Mucosa of rectum (tissue), 2 donors: Measurements from ENCODE around the gene NCK1.

Experiments used
- H3K27ac ChIP-seq, 2 donors: one replicate each; pipeline ENCODE4 v1.7.0; 2013; ENCODE audit warnings: inconsistent platforms in 2 of 2, low read depth in 2 of 2, low read length in 2 of 2
- H3K27me3 ChIP-seq, 2 donors: one replicate each; pipeline ENCODE4 v1.7.0; 2013; ENCODE audit warnings: low read length in 2 of 2; ENCODE audit not compliant: control insufficient read depth in 2 of 2, insufficient read depth in 2 of 2
- H3K36me3 ChIP-seq, 2 donors: one replicate each; pipeline ENCODE4 v1.7.0; 2013; ENCODE audit warnings: low read length in 2 of 2; ENCODE audit not compliant: control insufficient read depth in 2 of 2, insufficient read depth in 2 of 2
- H3K4me1 ChIP-seq, 2 donors: one replicate each; pipeline ENCODE4 v1.7.0; 2013; ENCODE audit warnings: low read length in 2 of 2, mild to moderate bottlenecking in 1 of 2; ENCODE audit not compliant: control insufficient read depth in 2 of 2, insufficient read depth in 2 of 2
- H3K4me3 ChIP-seq, 2 donors: one replicate each; pipeline ENCODE4 v1.7.0; 2013; ENCODE audit warnings: low read length in 2 of 2
- H3K9ac ChIP-seq, 2 donors: one replicate each; pipeline ENCODE4 v1.7.0; 2013; ENCODE audit warnings: low read length in 2 of 2, low read depth in 1 of 2, mild to moderate bottlenecking in 1 of 2
- H3K9me3 ChIP-seq, 2 donors: one replicate each; pipeline ENCODE4 v1.7.0; 2013; ENCODE audit warnings: low read length in 2 of 2; ENCODE audit not compliant: control insufficient read depth in 2 of 2
- donor health status: healthy.
- donor health status: Normal muscosa, but diverticular disease.

The NCK1 gene

DNA sequence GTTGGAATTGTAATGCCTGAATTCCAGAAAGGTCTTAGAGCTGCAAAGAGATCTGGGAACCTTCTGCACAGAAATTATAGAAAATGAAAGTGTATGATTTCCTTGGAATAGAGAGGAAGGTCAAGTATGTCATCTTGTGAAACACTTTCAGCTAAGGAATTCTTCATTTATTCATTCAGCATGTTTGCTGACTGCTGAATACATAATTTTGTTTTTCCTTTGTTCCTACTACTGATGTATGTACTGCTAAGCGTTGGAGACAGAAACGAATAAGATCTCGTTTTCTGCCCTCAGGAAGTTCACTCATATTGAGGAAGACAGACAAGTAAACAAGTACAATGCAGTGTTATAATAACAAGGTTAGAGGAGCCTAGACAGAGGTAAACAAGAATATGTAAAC lies 81.4 kb downstream of the NCK1 start:
- Histone ChIP-seq H3K9ac (no peak overlapping the region), H3K9me3 (no peaks in the 10 kb centered on the region), H3K27me3 (no peaks in the 10 kb centered on the region), H3K4me3 (no peak overlapping the region), H3K4me1 (peaks cover 0 to 3% of the 10 kb centered on the region in 2 donors), H3K36me3 (peaks cover 11 to 12% of the 10 kb centered on the region in 2 donors), H3K27ac (no peak overlapping the region)

DNA sequence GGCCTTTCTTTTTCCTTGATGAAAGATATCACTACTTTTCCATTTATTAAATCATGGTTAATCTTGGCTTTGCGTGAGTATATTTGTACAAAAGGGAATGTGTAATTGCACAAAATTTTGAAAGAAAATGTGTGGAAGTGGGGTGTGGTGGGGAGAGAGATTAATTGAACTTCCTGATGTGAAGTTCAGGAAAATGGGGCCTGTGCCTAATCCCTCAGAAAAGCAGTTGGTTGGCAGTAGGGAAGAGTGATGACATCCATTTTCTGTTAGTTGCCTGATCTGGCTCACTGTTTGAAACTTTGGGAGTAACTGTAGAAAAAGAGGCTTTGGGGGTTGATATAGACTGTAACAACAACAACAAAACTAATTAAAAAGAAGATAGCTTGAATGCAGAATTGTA lies 85.0 kb downstream of the NCK1 start:
- Histone ChIP-seq H3K9me3 (no peaks in the 10 kb centered on the region), H3K4me3 (no peak overlapping the region), H3K9ac (no peak overlapping the region), H3K27me3 (no peaks in the 10 kb centered on the region), H3K36me3 (peaks cover 12 to 13% of the 10 kb centered on the region in 2 donors), H3K4me1 (peaks cover 0 to 3% of the 10 kb centered on the region in 2 donors), H3K27ac (no peak overlapping the region)

DNA sequence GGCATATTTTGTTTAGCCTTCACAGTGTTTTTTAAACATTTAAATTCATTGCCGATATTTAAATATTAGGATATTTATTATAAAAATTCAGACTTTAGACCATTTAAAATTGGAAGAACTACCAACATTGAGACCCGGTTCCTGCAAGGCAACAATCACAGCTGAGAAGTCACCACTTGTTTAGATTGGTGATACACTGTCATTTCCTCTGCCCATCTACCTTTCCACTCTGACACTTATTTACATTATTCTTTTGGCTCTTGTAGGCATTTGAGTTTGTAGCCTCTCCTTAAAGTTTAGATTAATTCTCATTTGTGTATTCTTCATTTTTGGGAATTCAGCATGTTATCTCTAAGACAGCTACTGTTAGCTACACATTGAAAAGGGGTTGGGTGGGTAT lies 85.5 kb downstream of the NCK1 start:
- peaks cover 12 to 13% of the 10 kb centered on the region in 2 donors for H3K36me3 ChIP-seq
- H3K27ac ChIP-seq = no peak overlapping the region
- no peaks in the 10 kb centered on the region for H3K9me3 ChIP-seq
- H3K4me3 ChIP-seq = no peak overlapping the region
- H3K4me1 ChIP-seq = peaks cover 0 to 3% of the 10 kb centered on the region in 2 donors
- no peaks in the 10 kb centered on the region for H3K27me3 ChIP-seq
- no peak overlapping the region for H3K9ac ChIP-seq

DNA sequence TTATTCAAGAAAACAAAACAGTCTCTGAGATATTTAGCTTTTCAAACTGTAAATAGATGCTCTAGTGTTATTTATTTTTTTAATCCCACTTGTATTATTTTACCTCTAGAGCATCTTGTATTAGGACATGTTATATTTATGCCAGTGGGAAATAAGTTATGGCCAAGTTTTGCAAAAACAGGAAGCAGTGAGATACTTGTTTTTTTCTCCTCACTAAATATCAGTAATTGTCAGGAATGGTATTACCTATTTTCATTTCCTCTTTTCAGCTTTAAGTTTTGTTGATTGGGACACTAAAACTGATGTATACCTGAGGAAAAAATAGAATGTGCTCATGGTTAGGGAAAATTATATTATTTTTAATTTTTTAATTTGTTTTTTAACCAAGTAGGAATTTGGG lies 87.1 kb downstream of the NCK1 start:
- H3K36me3 ChIP-seq = peaks cover 12 to 13% of the 10 kb centered on the region in 2 donors
- H3K9ac ChIP-seq = no peak overlapping the region
- H3K27me3 ChIP-seq = no peaks in the 10 kb centered on the region
- no peaks in the 10 kb centered on the region for H3K9me3 ChIP-seq
- H3K4me1 ChIP-seq = peaks cover 0 to under 1% of the 10 kb centered on the region in 2 donors
- no peak overlapping the region for H3K27ac ChIP-seq
- H3K4me3 ChIP-seq = no peak overlapping the region

DNA sequence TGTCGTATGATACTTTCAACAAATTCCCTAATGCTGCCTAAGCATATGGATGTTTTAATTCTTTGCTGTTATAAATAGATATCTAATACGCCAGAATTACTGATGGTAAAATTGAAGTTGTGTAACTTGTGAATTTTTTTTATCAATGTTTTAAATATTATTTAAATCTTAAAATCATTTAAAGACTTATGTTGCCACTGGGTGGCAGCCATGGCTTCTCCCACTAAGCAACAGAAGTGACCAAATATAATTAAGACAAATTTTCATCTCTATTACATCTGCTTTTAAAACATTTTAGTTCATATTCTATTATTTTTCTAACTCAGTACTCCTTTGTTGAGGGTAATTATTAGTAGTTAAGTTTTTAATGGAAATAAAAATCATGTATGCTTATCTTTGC lies 87.7 kb downstream of the NCK1 start:
- H3K27me3 ChIP-seq = no peaks in the 10 kb centered on the region
- H3K9ac ChIP-seq = no peak overlapping the region
- H3K36me3 ChIP-seq = peaks cover 12 to 13% of the 10 kb centered on the region in 2 donors
- no peak overlapping the region for H3K4me3 ChIP-seq
- H3K4me1 ChIP-seq = peaks cover 0 to 6% of the 10 kb centered on the region in 2 donors
- H3K9me3 ChIP-seq = no peaks in the 10 kb centered on the region
- no peak overlapping the region for H3K27ac ChIP-seq

DNA sequence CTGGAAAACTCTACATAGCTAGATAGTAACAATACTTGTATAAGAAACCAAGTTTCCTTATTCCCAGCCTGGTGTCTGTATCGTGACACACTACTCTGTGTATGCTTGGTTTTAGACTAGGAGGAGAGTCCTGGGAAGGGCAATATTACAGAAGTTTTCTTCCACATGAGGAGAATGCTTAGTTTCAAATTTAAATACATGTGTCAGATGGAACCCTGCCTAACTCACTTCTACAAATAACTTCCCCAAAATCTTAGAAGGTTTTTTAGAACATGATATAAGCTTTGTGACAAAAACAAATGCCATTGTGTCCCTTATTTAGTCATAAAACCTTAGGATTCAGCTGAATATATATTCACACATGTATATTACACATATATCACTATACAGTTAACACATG lies 88.6 kb downstream of the NCK1 start:
- Histone ChIP-seq H3K9me3 (no peaks in the 10 kb centered on the region), H3K9ac (no peak overlapping the region), H3K4me1 (peaks cover 4 to 15% of the 10 kb centered on the region in 2 donors), H3K27me3 (no peaks in the 10 kb centered on the region), H3K4me3 (no peak overlapping the region), H3K27ac (no peak overlapping the region), H3K36me3 (peaks cover 9 to 10% of the 10 kb centered on the region in 2 donors)

DNA sequence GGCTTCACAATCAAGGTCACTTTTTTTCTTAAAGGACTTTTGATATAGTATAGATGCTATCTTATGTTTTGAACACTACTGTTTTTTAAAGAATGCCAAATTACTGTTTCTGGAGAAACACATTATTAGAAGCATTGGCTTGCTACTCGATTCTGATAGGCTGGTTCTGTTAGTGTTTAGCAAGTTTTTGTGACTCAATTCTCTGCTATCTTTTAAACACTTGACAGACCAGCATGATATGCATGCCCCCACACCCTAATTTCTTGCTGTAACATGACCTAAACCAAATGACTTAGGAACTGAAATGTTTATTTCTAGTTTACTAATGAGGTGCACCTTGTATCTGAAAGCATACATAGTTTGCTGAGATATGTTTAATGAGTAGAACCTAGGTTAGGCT lies 90.3 kb downstream of the NCK1 start:
- peaks cover 8 to 25% of the 10 kb centered on the region in 2 donors for H3K4me1 ChIP-seq
- H3K9ac ChIP-seq = no peak overlapping the region
- no peak overlapping the region for H3K27ac ChIP-seq
- H3K9me3 ChIP-seq = no peaks in the 10 kb centered on the region
- no peak overlapping the region for H3K4me3 ChIP-seq
- H3K27me3 ChIP-seq = no peaks in the 10 kb centered on the region
- peaks cover 4 to 5% of the 10 kb centered on the region in 2 donors for H3K36me3 ChIP-seq

DNA sequence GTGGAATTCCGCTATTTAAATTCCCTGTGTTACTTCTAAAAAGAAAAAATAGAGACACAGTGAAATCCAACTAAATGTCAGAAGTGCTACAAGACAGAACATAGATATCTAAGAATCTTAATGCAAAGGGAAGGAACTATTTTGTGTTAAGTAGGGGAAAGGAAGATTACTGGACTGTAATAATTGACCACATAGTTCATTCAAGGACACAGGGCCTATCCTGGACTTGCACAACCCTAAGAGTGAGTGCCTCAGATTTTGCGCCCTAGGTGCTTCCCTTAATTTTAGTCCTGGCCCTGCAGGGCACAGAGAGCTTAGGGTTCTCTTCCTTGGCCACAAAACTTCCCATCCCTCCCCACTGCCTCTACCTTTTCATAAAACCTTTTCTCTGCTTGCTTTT lies 92.2 kb downstream of the NCK1 start:
- peaks cover 8 to 25% of the 10 kb centered on the region in 2 donors for H3K4me1 ChIP-seq
- no peak overlapping the region for H3K27ac ChIP-seq
- H3K27me3 ChIP-seq = no peaks in the 10 kb centered on the region

DNA sequence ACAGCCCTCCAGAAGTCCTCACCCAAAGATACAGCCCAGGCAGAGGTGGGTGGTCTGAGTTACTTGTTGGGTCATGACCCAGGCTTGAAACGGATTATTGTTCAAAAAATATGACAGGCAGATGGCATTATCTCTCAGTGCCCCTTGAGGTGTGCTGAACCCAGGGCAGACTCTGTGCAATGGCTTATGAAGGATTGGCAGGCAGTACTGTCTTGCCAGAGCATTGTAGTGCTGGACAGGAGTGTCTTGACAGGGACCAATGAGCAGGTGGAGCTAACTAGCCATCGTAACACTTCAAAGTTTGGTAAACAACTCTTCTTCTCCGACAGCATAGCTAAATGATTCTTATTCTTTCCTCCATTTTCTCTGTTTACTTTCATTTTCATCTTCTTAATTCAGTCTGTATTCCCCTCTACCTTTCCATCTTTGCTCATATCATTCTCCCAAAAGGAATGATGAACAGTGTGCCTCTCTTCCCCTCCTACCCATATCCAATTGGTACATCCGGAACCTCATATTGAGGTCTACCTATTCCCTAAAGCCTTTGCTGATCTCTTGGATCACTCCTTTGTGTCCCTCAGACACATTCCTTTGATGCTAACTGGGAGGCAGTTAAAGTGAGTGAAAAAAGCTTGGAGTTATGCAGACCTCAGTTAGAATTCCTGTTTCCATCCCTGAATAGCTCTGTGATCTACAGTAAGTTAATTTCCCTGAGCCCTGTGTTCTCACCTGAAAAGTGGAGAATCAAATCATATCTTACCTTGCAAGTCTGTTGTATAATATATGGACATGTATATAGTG lies 93.2 kb downstream of the NCK1 start:
- Histone ChIP-seq H3K36me3 (no peaks in the 10 kb centered on the region), H3K9me3 (no peaks in the 10 kb centered on the region), H3K9ac (no peak overlapping the region), H3K27ac (peak overlapping the region; percentile 53 to 67), H3K27me3 (no peaks in the 10 kb centered on the region), H3K4me3 (peak overlapping the region in 1 of 2 donors; percentile 51), H3K4me1 (peaks cover 8 to 25% of the 10 kb centered on the region in 2 donors)

More for the DNA sequence above, 92.2 kb downstream of the NCK1 start:
- no peaks in the 10 kb centered on the region for H3K9me3 ChIP-seq
- no peak overlapping the region for H3K9ac ChIP-seq
- H3K36me3 ChIP-seq = no peaks in the 10 kb centered on the region
- H3K4me3 ChIP-seq = no peak overlapping the region

DNA sequence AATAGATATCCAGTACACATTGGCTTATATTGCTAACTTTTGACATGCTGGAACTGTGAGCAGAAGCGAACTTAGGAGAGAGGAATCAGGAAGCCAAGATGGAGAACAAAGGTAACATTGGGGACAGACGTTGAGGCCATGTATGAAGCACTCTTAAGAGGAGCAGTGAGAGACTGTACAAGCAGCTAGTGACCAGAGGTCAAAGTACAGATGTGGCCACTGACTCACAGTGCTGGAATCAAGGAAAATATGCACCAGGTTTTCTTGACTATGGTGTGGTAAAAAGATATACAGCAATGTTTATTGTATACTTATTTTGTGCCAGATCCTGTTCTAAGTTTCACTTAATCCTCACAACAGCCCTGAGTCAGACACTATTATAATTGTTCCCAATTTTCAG lies 93.8 kb downstream of the NCK1 start:
- Histone ChIP-seq H3K4me1 (peaks cover 8 to 25% of the 10 kb centered on the region in 2 donors), H3K27ac (peak overlapping the region; percentile 53 to 67), H3K4me3 (peak overlapping the region in 1 of 2 donors; percentile 51), H3K9ac (no peak overlapping the region), H3K27me3 (no peaks in the 10 kb centered on the region), H3K36me3 (no peaks in the 10 kb centered on the region), H3K9me3 (no peaks in the 10 kb centered on the region)
